Transverse colon (tissue), 4 donors: ENCODE results near the gene FOXN4. TPM values are rescaled to one million over a fixed set of nuclear protein-coding genes. Genes with fewer than 3 reads are reported as not detected.
"Not testable (repeated sequence)": the region's sequence is repeated elsewhere in the genome, so short reads cannot be mapped to it uniquely, and the experiment has no call there.

Source experiments
- DNase-seq: peaks from one replicate; pipeline ENCODE4 v3.0.0-alpha.2; 2019
- H3K27ac ChIP-seq, 4 donors: fragments of 200-600 bp; sonication (generic); 2 replicates each; pipeline ENCODE4 v1.5.1; 2016 to 2018; ENCODE audit warnings: inconsistent platforms in 4 of 4
- H3K27me3 ChIP-seq: fragments of 200-600 bp; sonication (generic); 2 replicates; pipeline ENCODE4 v1.5.1; 2017; ENCODE audit warnings: inconsistent platforms
- H3K36me3 ChIP-seq, 4 donors: fragments of 200-600 bp; sonication (generic); 2 replicates each; pipeline ENCODE4 v1.5.1; 2017 to 2019; ENCODE audit warnings: inconsistent platforms in 4 of 4
- H3K4me1 ChIP-seq, 4 donors: fragments of 200-600 bp; sonication (generic); 2 replicates each; pipeline ENCODE4 v1.5.1; 2017 to 2020; ENCODE audit warnings: inconsistent platforms in 4 of 4
- H3K4me3 ChIP-seq, 4 donors: fragments of 200-600 bp; sonication (generic); 1 replicate in 1 of 4; 2 replicates in 3 of 4; pipeline versions ENCODE4 v1.5.1 to v1.6.1; 2017 to 2019; ENCODE audit warnings: inconsistent platforms in 4 of 4
- H3K9me3 ChIP-seq, 2 donors: fragments of 200-600 bp; sonication (generic); 2 replicates each; pipeline ENCODE4 v1.5.1; 2017 to 2019; ENCODE audit warnings: inconsistent platforms in 2 of 2
- CTCF ChIP-seq, 5 experiments: fragments of 200-600 bp in 3 of 5; fragments of 450-650 bp in 2 of 5; sonication (generic) in 3 of 5; IDR thresholded peaks; 1 replicate in 2 of 5; 2 replicates in 3 of 5; pipeline ENCODE4 v1.5.1; 2016 to 2017; ENCODE audit warnings: antibody characterized with exemption in 5 of 5, inconsistent platforms in 3 of 5, mild to moderate bottlenecking in 2 of 5, moderate library complexity in 1 of 5
- EP300 ChIP-seq: sonication (generic); formaldehyde crosslinking; IDR thresholded peaks from one replicate; pipeline ENCODE4 v1.6.1; 2017; ENCODE audit warnings: antibody characterized with exemption, low read depth
- POLR2A ChIP-seq: fragments of 450-650 bp; IDR thresholded peaks from one replicate; pipeline ENCODE4 v1.6.1; 2016; ENCODE audit warnings: antibody characterized with exemption, mild to moderate bottlenecking, moderate library complexity
- POLR2AphosphoS5 ChIP-seq, 3 donors: sonication (generic); formaldehyde crosslinking; IDR thresholded peaks; one replicate each; pipeline ENCODE4 v1.6.1; 2016; ENCODE audit warnings: antibody characterized with exemption in 3 of 3
- WGBS, 2 donors: methylation state at CpG; one replicate each; pipeline ENCODE4 v1.1.5; 2018; ENCODE audit warnings: low coverage in 1 of 2; 5-methylcytosine and 5-hydroxymethylcytosine counted together
- in situ Hi-C, 4 donors: fragments of 200-750 bp; cut with MboI; loops; one replicate each; pipeline versions ENCODE4 v1.15.0 to v1.15.1; 2017; ENCODE audit warnings: low sequenced_read_pairs in 3 of 4, low pct_ligation_motif_present in 1 of 4, low pct_unique_long_range_greater_than_20kb in 1 of 4
- intact Hi-C: fragments of 100-400 bp; cut with DNase I; formaldehyde crosslinking; loops from one replicate; pipeline ENCODE4 v1.15.1; 2023; ENCODE audit warnings: low total_unique reads
- total RNA-seq, 4 donors: library from RNA; depleted of rRNA; stranded (reverse); fragments of >200 nt; gene quantifications; one replicate each; pipeline ENCODE4 v1.1.0, GENCODE V29; 2016

Gene FOXN4
- total RNA-seq, 4 donors from 2014 or later, result not detected

- no peak for DNase-seq
- peak overlapping the region in 1 of 4 donors; percentile 61 for H3K27ac ChIP-seq
- TF ChIP-seq CTCF (IDR thresholded peaks at IDR 0.05) (no peak), EP300 (no peak), POLR2AphosphoS5 (IDR thresholded peaks at IDR 0.05) (no peak), POLR2A (no peak)
- no peaks in the 10 kb centered on the region for H3K36me3 ChIP-seq
- no peaks in the 10 kb centered on the region for H3K27me3 ChIP-seq
- H3K4me1 ChIP-seq, result peaks cover 0 to 17% (median 4%) of the 10 kb centered on the region in 4 donors
- H3K4me3 ChIP-seq, result no peak overlapping the region
- H3K9me3 ChIP-seq, result no peaks in the 10 kb centered on the region
- intact Hi-C loops (no loop called here), in situ Hi-C loops (no loop called here)
- 59 to 89% methylated on average over 3 to 7 of the region's 7 CpGs for WGBS, 2 donors
Measured at GRCh38 chr12:109331301-109331952, 22.3 kb upstream of the FOXN4 start.

- Histone ChIP-seq H3K27ac (peak overlapping the region in 1 of 4 donors; percentile 61), H3K4me3 (no peak overlapping the region), H3K4me1 (peaks cover 0 to 17% (median 4%) of the 10 kb centered on the region in 4 donors), H3K27me3 (no peaks in the 10 kb centered on the region), H3K36me3 (no peaks in the 10 kb centered on the region), H3K9me3 (no peaks in the 10 kb centered on the region)
- in situ Hi-C loops, result no loop called here
- TF ChIP-seq EP300 (no peak), POLR2A (no peak), POLR2AphosphoS5 (IDR thresholded peaks at IDR 0.05) (no peak), CTCF (IDR thresholded peaks at IDR 0.05) (no peak)
- WGBS, 2 donors, result 82 to 83% methylated on average over 16 of the region's 16 CpGs
- intact Hi-C loops, result no loop called here
- no peak for DNase-seq
Measured at GRCh38 chr12:109330282-109331230, 21.5 kb upstream of the FOXN4 start.

- WGBS, 2 donors, result 55 to 71% methylated on average over 7 of the region's 7 CpGs
- intact Hi-C loops (no loop called here), in situ Hi-C loops (no loop called here)
- Histone ChIP-seq H3K36me3 (no peaks in the 10 kb centered on the region), H3K4me1 (peaks cover 0 to 17% (median 4%) of the 10 kb centered on the region in 4 donors), H3K9me3 (no peaks in the 10 kb centered on the region), H3K4me3 (no peak overlapping the region), H3K27ac (no peak overlapping the region), H3K27me3 (no peaks in the 10 kb centered on the region)
- TF ChIP-seq CTCF (IDR thresholded peaks at IDR 0.05), result no peak
- TF ChIP-seq EP300, result no peak
- TF ChIP-seq POLR2A, result no peak
- TF ChIP-seq POLR2AphosphoS5 (IDR thresholded peaks at IDR 0.05), result no peak
- no peak for DNase-seq
Measured at GRCh38 chr12:109329686-109330085, 20.6 kb upstream of the FOXN4 start.

- Histone ChIP-seq H3K27me3 (no peaks in the 10 kb centered on the region), H3K4me3 (no peak overlapping the region), H3K27ac (no peak overlapping the region), H3K4me1 (peaks cover 0 to 17% (median 4%) of the 10 kb centered on the region in 4 donors), H3K9me3 (no peaks in the 10 kb centered on the region), H3K36me3 (no peaks in the 10 kb centered on the region)
- in situ Hi-C loops (no loop called here), intact Hi-C loops (no loop called here)
- 75 to 83% methylated on average over 3 of the region's 3 CpGs for WGBS, 2 donors
- no peak for DNase-seq
- no peak for TF ChIP-seq POLR2A
- no peak for TF ChIP-seq CTCF (IDR thresholded peaks at IDR 0.05)
- TF ChIP-seq EP300, result no peak
- TF ChIP-seq POLR2AphosphoS5 (IDR thresholded peaks at IDR 0.05), result no peak
Measured at GRCh38 chr12:109329003-109329402, 19.9 kb upstream of the FOXN4 start.

- H3K4me3 ChIP-seq, H3K27ac ChIP-seq, H3K36me3 ChIP-seq, H3K4me1 ChIP-seq, H3K9me3 ChIP-seq, in situ Hi-C loops, intact Hi-C loops, DNase-seq: not testable (repeated sequence)
- peaks cover 14% of the 10 kb centered on the region for H3K27me3 ChIP-seq
- WGBS, 2 donors, result 73 to 83% methylated on average over 7 to 8 of the region's 8 CpGs
Measured at GRCh38 chr12:109321294-109321693, 12.2 kb upstream of the FOXN4 start.
